C4-2B (cell line): Measurements from ENCODE around the gene UEVLD.

Source experiments
- H3K27ac ChIP-seq: fragments of 450-650 bp; 2 replicates; pipeline ENCODE4 v1.5.1; 2017
- ZFX ChIP-seq: fragments of 450-650 bp; IDR thresholded peaks from 2 replicates; pipeline ENCODE4 v1.6.1; 2017
- TF ChIP-seq, protein P1 (sequence below): fragments of 450-650 bp; conservative IDR thresholded peaks from 2 replicates; pipeline ENCODE4 v1.5.1; 2017; ENCODE audit warnings: mild to moderate bottlenecking

UEVLD gene

DNA sequence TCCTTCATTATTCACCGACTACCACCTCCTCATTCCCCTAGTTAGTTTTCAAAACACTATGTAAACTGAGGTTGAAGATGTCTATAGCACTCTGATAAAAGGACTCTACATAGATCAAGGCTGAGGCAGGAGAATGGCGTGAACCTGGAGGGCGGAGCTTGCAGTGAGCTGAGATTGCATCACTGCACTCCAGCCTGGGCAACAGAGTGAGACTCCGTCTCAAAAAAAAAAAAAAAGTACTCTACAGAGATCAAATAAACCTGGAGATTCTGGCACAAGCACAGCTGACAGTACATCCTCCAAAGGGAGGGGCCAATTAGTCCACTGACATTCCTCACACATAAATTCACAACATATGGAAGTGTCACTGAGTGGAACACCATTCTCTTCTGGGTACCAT lies 92.8 kb downstream of the UEVLD start:
- no peak for TF ChIP-seq ZFX
- TF ChIP-seq, protein P1, sequence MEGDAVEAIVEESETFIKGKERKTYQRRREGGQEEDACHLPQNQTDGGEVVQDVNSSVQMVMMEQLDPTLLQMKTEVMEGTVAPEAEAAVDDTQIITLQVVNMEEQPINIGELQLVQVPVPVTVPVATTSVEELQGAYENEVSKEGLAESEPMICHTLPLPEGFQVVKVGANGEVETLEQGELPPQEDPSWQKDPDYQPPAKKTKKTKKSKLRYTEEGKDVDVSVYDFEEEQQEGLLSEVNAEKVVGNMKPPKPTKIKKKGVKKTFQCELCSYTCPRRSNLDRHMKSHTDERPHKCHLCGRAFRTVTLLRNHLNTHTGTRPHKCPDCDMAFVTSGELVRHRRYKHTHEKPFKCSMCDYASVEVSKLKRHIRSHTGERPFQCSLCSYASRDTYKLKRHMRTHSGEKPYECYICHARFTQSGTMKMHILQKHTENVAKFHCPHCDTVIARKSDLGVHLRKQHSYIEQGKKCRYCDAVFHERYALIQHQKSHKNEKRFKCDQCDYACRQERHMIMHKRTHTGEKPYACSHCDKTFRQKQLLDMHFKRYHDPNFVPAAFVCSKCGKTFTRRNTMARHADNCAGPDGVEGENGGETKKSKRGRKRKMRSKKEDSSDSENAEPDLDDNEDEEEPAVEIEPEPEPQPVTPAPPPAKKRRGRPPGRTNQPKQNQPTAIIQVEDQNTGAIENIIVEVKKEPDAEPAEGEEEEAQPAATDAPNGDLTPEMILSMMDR, result no peak
- H3K27ac ChIP-seq, result no peak overlapping the region

DNA sequence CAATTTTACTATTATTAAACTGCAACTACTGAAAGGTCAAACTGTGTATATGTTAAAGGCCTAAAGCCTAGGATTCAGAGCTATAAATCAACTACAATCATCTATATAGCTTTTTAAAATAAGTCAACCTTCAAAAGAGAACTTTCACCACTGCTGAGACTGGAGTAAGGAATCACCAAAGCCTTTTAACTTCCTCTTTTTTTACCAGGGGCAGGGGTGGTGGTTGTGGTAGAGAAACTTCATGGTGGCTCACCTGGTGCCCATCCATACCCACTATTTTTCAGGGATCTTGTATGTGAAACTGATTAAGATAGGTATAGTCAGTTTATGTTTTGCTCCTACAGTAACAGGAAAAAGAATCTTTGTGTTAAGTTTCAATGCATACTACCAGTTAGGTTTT lies 93.3 kb downstream of the UEVLD start:
- TF ChIP-seq, protein P1, result no peak
- TF ChIP-seq ZFX, result no peak
- no peak overlapping the region for H3K27ac ChIP-seq

DNA sequence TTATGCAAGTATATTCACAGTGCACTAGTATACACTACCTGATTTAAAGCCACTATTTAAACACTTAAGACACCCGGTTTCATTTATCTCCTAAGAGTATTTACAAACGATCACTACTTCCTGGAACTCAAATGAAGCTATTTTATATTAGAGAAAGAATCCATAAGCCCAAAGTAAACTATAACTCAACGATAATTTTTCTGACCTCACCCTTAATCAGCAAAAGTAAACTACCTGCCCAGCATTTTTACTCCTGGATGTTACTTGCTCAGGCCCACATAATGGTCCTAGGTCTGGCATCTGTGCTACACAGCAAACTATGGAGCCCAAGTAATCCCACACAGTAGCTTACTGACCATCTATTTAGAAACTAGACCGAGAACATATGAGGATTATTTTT lies 95.2 kb downstream of the UEVLD start:
- H3K27ac ChIP-seq, result no peak overlapping the region
- no peak for TF ChIP-seq ZFX
- TF ChIP-seq, protein P1, result no peak

DNA sequence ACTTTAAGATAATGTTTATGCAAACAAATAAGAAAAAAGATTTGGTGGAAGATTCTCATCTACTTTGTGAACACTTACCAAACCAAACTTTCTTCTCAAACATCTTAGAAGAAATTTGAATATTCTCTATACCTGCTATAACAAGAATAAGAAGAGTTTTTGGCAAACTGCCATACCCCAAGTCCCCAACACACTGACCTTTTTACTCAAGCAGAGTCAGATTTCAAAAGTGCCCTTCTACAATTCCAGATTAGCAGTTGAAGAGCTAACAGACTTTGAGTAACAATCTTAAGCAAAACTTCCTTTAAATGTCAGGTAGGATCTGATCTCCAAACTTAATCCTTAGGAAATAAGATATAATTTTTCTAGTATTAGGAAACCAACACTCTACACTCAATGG lies 95.6 kb downstream of the UEVLD start:
- no peak overlapping the region for H3K27ac ChIP-seq
- no peak for TF ChIP-seq ZFX
- TF ChIP-seq, protein P1, result no peak

DNA sequence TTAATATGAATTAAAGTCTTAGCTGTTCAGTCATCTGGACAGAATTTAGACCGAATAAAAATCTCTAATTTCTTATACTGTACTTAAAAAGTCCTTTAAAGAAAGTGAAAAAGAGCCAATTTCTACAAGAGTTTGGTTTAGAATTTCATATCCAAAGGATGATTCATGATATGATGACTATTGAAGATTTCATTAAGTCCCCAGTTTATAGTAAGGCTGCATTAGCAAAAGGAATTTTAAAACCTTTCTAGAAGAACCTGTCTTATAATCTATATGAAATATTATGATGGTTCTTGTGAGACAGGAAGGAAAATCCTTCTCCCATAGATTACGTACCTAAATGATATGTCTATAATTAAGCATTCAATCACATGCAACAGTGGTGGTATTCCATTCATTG lies 96.6 kb downstream of the UEVLD start:
- TF ChIP-seq ZFX, result no peak
- TF ChIP-seq, protein P1, result no peak
- no peak overlapping the region for H3K27ac ChIP-seq

DNA sequence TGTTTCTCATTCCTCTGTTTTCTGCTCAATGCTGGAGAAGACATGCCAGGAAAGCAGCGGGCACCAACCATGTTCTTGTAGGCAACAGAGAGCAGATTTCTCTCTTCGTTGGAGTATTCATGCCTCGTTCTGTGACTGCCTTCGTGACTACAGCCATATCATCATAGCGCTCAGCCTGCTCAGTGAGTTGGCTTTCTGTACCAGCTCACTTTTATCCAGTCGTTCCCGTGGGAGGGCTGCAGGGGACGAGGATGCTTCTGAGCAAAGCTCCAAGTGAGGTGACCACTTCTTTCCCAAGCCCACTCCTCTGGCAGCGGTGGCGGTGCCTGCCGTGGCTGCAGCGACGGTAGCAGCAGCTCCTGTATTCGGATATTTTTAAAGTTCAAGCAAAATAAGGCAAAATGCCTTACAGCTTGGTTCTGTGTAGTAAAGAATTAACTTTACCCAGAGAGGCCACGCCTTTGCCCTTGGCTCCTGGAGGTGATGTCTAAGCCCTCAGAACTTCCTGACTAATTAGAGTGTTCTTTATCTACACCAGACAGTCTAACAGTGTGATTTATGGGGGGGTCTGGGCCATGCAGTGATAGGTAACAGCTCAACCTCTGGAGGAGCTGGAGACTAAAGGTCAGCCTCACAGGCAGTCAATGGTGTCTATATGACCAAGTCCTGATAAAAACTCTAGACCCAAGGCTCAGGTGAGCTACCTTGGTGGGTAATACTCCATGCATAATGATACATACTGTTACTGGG lies 97.6 kb downstream of the UEVLD start:
- TF ChIP-seq ZFX, result no peak
- TF ChIP-seq, protein P1, result no peak
- H3K27ac ChIP-seq, result no peak overlapping the region

DNA sequence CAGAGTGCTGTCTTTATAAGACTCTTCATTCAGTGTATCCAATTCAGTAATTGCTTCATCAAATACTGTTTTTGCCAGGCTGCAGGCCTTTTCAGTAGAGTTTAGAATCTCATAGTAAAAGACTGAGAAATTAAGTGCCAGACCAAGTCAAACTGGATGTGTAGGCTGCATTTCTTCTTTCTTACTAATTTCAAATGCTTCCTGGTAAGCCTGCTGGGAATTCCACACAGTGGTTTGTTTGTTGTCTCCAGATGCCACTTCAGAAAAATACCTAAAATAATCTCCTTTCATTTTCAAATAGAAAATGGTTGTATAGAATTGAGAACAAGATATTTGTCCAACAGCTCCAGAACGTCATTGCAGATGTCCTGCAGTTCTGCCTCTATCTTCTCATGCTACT lies 98.2 kb downstream of the UEVLD start:
- no peak overlapping the region for H3K27ac ChIP-seq
- TF ChIP-seq, protein P1, result no peak
- no peak for TF ChIP-seq ZFX
